Trophoblast cell (in vitro differentiated cells and primary cell): ENCODE results near the gene SMIM11.
"Not testable (repeated sequence)": the region's sequence is repeated elsewhere in the genome, so short reads cannot be mapped to it uniquely, and the experiment has no call there.

Experiments
- DNase-seq, 2 donors: peaks; one replicate each; pipeline ENCODE4 v3.0.0-alpha.2; 2016
- H2AFZ ChIP-seq: 2 replicates; pipeline ENCODE4 v1.6.1; 2013; ENCODE audit warnings: low read length, moderate library complexity, mild to moderate bottlenecking; ENCODE audit not compliant: insufficient read depth, poor library complexity
- H2AK5ac ChIP-seq: 2 replicates; pipeline ENCODE4 v1.6.1; 2013; ENCODE audit warnings: mild to moderate bottlenecking, low read length
- H2BK120ac ChIP-seq: 2 replicates; pipeline ENCODE4 v1.6.1; 2013; ENCODE audit warnings: low read length, mild to moderate bottlenecking, moderate library complexity; ENCODE audit not compliant: insufficient read depth, poor library complexity
- H2BK12ac ChIP-seq: 2 replicates; pipeline ENCODE4 v1.6.1; 2013; ENCODE audit warnings: mild to moderate bottlenecking, low read length, moderate library complexity
- H2BK5ac ChIP-seq: 2 replicates; pipeline ENCODE4 v1.6.1; 2013; ENCODE audit warnings: low read length, low read depth, moderate library complexity, mild to moderate bottlenecking; ENCODE audit not compliant: poor library complexity
- H3K14ac ChIP-seq: 2 replicates; pipeline ENCODE4 v1.6.1; 2013; ENCODE audit warnings: mild to moderate bottlenecking, low read length
- H3K18ac ChIP-seq: 2 replicates; pipeline ENCODE4 v1.6.1; 2013; ENCODE audit warnings: mild to moderate bottlenecking, low read length
- H3K23ac ChIP-seq: 2 replicates; pipeline ENCODE4 v1.6.1; 2013; ENCODE audit warnings: low read length
- H3K27ac ChIP-seq: 2 replicates; pipeline ENCODE4 v1.5.1; 2013; ENCODE audit warnings: low read depth, mild to moderate bottlenecking, inconsistent platforms, low read length, moderate library complexity
- H3K27me3 ChIP-seq: 2 replicates; pipeline ENCODE4 v1.6.1; 2013; ENCODE audit warnings: inconsistent platforms, mild to moderate bottlenecking, low read length, moderate library complexity; ENCODE audit not compliant: insufficient read depth
- H3K36me3 ChIP-seq, 2 experiments: 1 replicate in 1 of 2; 2 replicates in 1 of 2; pipeline ENCODE4 v1.6.1; 2013; ENCODE audit warnings: low read length in 2 of 2, mild to moderate bottlenecking in 2 of 2, moderate library complexity in 1 of 2; ENCODE audit not compliant: insufficient read depth in 2 of 2, control insufficient read depth in 1 of 2
- H3K4ac ChIP-seq: 2 replicates; pipeline ENCODE4 v1.6.1; 2013; ENCODE audit warnings: low read depth, mild to moderate bottlenecking, low read length, moderate library complexity
- H3K4me1 ChIP-seq, 2 experiments: 1 replicate in 1 of 2; 2 replicates in 1 of 2; pipeline ENCODE4 v1.6.1; 2013; ENCODE audit warnings: low read length in 2 of 2, mild to moderate bottlenecking in 2 of 2, moderate library complexity in 1 of 2; ENCODE audit not compliant: insufficient read depth in 2 of 2, control insufficient read depth in 1 of 2
- H3K4me2 ChIP-seq: 2 replicates; pipeline ENCODE4 v1.6.1; 2013; ENCODE audit warnings: inconsistent platforms, mild to moderate bottlenecking, low read length, moderate library complexity
- H3K4me3 ChIP-seq: 2 replicates; pipeline ENCODE4 v1.5.1; 2013; ENCODE audit warnings: mild to moderate bottlenecking, low read depth, low read length, inconsistent platforms
- H3K79me1 ChIP-seq: one replicate; pipeline ENCODE4 v1.6.1; 2013; ENCODE audit warnings: low read length
- H3K79me2 ChIP-seq: 2 replicates; pipeline ENCODE4 v1.6.1; 2013; ENCODE audit warnings: low read length, mild to moderate bottlenecking; ENCODE audit not compliant: control insufficient read depth, insufficient read depth, poor library complexity
- H3K9ac ChIP-seq: 2 replicates; pipeline ENCODE4 v1.6.1; 2013; ENCODE audit warnings: mild to moderate bottlenecking, low read length
- H3K9me3 ChIP-seq: 2 replicates; pipeline ENCODE4 v1.6.1; 2013; ENCODE audit warnings: low read depth, mild to moderate bottlenecking, control low read depth, inconsistent platforms, low read length; ENCODE audit not compliant: insufficient read depth
- H4K12ac ChIP-seq: 2 replicates; pipeline ENCODE4 v1.6.1; 2013; ENCODE audit warnings: low read depth, mild to moderate bottlenecking, low read length, moderate library complexity
- H4K8ac ChIP-seq: 2 replicates; pipeline ENCODE4 v1.6.1; 2013; ENCODE audit warnings: low read depth, mild to moderate bottlenecking, low read length, moderate library complexity
- H4K91ac ChIP-seq: one replicate; pipeline ENCODE4 v1.6.1; 2013; ENCODE audit warnings: low read depth, mild to moderate bottlenecking, low read length, moderate library complexity
- WGBS: extraction: QIAGEN DNeasy Blood & Tissue Kit; methylation state at CpG from one replicate; pipeline ENCODE4 v1.1.7; 2013; ENCODE audit warnings: missing lambda C conversion rate; ENCODE audit not compliant: insufficient read length, insufficient coverage; ENCODE audit errors: extremely low coverage; 5-methylcytosine and 5-hydroxymethylcytosine counted together

The SMIM11 gene

GRCh38 chr21:34383138-34383537 lies 7.8 kb downstream of the SMIM11 start:
- not testable (repeated sequence) for H3K23ac ChIP-seq, H2BK12ac ChIP-seq, H3K79me2 ChIP-seq, H3K4ac ChIP-seq, H4K8ac ChIP-seq, H3K27me3 ChIP-seq, H4K12ac ChIP-seq, H2AK5ac ChIP-seq, H3K18ac ChIP-seq, H3K9me3 ChIP-seq, H3K9ac ChIP-seq, H2BK5ac ChIP-seq, H4K91ac ChIP-seq, H3K79me1 ChIP-seq, H3K4me3 ChIP-seq, H3K14ac ChIP-seq, H3K4me2 ChIP-seq, H3K27ac ChIP-seq, H2AFZ ChIP-seq, H3K4me1 ChIP-seq, H2BK120ac ChIP-seq, DNase-seq, H3K36me3 ChIP-seq
- WGBS: no CpG with 5 or more reads among the region's 2 CpGs

- H3K4me3 ChIP-seq, H3K27me3 ChIP-seq, H3K14ac ChIP-seq, H3K27ac ChIP-seq, H3K36me3 ChIP-seq, H3K79me2 ChIP-seq, H3K9me3 ChIP-seq, H2BK120ac ChIP-seq, H2BK12ac ChIP-seq, H4K12ac ChIP-seq, H3K18ac ChIP-seq, H2BK5ac ChIP-seq, H2AK5ac ChIP-seq, H3K4me1 ChIP-seq, H3K79me1 ChIP-seq, H3K4me2 ChIP-seq, H4K8ac ChIP-seq, H3K23ac ChIP-seq, H4K91ac ChIP-seq, H2AFZ ChIP-seq, H3K9ac ChIP-seq, H3K4ac ChIP-seq, DNase-seq: not testable (repeated sequence)
- no CpG with 5 or more reads among the region's 14 CpGs for WGBS
Observed at GRCh38 chr21:34383724-34384415, 8.6 kb downstream of the SMIM11 start.

GRCh38 chr21:34400522-34400921 lies 25.2 kb downstream of the SMIM11 start:
- not testable (repeated sequence) for H3K4ac ChIP-seq, H2BK5ac ChIP-seq, H3K27ac ChIP-seq, H3K27me3 ChIP-seq, H3K9ac ChIP-seq, H3K23ac ChIP-seq, H3K4me2 ChIP-seq, H3K36me3 ChIP-seq, H3K4me1 ChIP-seq, H4K12ac ChIP-seq, H2AK5ac ChIP-seq, H4K91ac ChIP-seq, H3K14ac ChIP-seq, H2BK12ac ChIP-seq, H4K8ac ChIP-seq, H3K18ac ChIP-seq, H3K9me3 ChIP-seq, H3K79me1 ChIP-seq, DNase-seq, H2BK120ac ChIP-seq, H2AFZ ChIP-seq, H3K4me3 ChIP-seq, H3K79me2 ChIP-seq
- no CpG with 5 or more reads among the region's 5 CpGs for WGBS

GRCh38 chr21:34404742-34405141 lies 29.4 kb downstream of the SMIM11 start:
- not testable (repeated sequence) for H2BK5ac ChIP-seq, H3K36me3 ChIP-seq, H2AFZ ChIP-seq, H4K8ac ChIP-seq, H3K9me3 ChIP-seq, H3K14ac ChIP-seq, H3K4ac ChIP-seq, H3K79me2 ChIP-seq, H3K79me1 ChIP-seq, H3K9ac ChIP-seq, H3K4me1 ChIP-seq, H3K4me3 ChIP-seq, H2BK12ac ChIP-seq, H3K18ac ChIP-seq, H2AK5ac ChIP-seq, H3K23ac ChIP-seq, DNase-seq, H2BK120ac ChIP-seq, H3K27ac ChIP-seq, H4K12ac ChIP-seq, H4K91ac ChIP-seq, H3K4me2 ChIP-seq, H3K27me3 ChIP-seq
- WGBS: no CpG with 5 or more reads among the region's 5 CpGs
